ENCODE results near the gene TCEAL6.
"Not testable (repeated sequence)": the region's sequence is repeated elsewhere in the genome, so short reads cannot be mapped to it uniquely, and the experiment has no call there.

The TCEAL6 gene

GRCh38 chrX:102142274-102142673 lies at the start of gene TCEAL6:
Gene TCEAL6, minus strand, starts transcription at chrX:102142481.
- in situ Hi-C loops (cut with HindIII; ENCODE audit: low sequenced_read_pairs), result not testable (repeated sequence)

- in situ Hi-C loops (cut with HindIII; ENCODE audit: low sequenced_read_pairs), result no loop called here
Measured at GRCh38 chrX:102185967-102186720, 43.9 kb upstream of the TCEAL6 start.

DNA sequence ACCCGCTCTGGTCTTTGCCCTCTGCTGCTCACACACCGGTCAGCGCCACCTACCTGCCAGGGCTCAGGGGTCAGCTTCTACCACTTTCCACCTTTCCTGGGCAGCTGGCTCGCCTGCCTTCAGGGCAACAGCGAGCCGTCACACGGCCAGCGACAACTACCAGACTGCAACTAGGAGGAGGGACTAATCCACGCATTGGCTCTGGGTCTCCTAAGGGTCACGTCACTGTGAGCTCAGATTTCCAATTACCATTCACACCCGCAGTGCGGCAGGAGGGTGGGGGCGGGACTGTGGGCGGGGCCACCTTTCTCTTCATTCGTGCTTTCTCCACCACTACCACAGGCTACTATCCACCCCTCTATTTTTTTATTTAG lies 13.5 kb upstream of the TCEAL6 start, which contains the start of gene BEX5:
Gene BEX5 (minus strand): TSS at position 172 of the 374 bp plus-strand sequence. CDS start 1,712 bp downstream, outside the sequence.
- in situ Hi-C loops (cut with HindIII; ENCODE audit: low sequenced_read_pairs), result no loop called here

DNA sequence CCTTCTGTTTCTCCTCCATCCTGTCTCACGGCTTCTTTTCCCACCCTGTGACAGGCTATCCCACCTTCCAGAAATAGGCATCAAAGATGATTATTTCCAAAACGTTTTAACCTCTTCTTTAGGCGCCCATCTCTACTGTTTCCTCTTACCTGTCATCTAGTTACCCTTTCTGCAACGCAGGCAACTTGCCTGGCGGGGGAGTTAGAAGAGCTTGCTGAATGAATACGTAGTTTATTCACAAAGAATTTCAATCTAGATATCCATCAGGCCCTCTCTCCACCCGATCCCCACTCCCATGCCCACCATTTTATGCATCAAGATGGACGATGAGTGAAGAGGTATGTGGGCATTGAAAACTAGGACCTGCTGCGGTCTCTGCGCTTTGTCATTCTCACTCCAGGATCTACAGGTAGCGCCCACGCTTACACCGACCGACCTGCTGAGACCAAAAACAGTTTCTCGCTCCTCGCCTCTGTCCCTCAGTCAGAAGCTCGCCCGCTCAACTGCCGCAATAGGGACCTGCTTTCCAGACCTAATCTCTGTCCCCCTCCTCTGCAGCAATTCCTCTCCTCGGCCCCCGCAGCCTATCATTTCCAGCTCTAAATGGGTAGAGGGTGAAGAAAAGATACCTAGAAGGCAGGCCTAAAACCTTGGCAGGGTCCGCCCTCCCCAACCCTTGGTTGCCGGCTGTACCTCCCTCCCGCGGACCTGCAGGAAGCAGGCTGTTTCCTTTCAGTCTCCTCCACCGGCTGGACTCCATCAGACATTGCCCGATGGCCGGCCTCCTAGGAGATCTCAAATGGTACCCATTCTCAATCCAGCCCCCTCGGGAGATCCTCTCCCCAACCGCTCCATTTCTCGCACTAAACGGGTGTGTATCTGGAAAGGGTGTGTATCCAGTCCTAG lies 12.9 kb upstream of the TCEAL6 start:
- in situ Hi-C loops (cut with HindIII; ENCODE audit: low sequenced_read_pairs), result no loop called here

DNA sequence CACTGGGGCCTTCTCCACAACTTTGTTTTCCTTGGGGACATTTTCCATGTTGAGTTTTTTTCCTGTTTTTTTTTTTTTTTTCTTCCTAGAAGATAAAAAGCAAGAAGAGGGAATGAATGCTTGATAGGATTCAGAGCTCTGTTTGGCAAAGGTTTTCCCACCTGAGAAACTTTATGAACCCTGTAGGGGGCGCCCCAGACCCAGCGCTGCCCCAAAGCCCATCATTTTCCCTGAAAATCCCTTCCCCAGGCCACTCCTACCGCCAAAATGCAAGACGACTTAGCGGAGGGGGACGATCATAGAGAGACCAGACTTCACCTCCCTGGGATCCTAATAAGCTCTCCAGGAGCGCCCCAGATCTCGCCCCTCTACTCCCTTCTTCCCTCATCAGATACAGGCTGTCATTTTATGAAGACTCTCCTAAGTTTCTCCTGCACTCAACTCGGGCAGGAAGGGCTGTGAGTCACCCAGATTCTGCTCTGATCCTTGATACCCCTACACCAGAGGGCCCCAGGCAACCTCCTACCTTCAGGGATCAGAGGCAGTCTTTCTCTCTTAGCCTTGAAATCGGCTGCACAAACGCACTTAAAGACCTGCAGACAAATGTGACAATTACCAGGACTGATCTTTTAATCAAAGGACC lies 12.1 kb upstream of the TCEAL6 start:
- in situ Hi-C loops (cut with HindIII; ENCODE audit: low sequenced_read_pairs), result no loop called here

DNA sequence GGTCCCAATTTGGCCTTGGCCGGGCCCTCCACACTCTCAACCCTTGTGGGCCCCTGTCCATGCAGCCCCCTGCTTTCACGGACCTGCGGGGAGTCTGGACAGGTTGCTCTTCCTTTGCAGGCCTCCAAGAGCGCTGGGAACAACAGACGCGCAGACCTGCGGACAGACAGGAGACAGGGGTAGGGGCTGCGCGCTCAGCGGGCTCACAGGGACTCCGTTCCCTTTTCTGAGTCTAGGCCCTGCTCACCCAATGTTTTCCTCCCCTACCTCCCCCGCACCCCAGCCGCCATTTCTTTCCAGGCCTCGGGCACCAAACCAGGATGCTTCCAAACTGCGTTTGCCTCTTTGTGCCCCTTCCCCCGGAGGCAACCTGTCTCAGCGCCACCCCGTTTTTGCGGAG lies 650 bp downstream of the TCEAL6 start:
- in situ Hi-C loops (cut with HindIII; ENCODE audit: low sequenced_read_pairs), result not testable (repeated sequence)

DNA sequence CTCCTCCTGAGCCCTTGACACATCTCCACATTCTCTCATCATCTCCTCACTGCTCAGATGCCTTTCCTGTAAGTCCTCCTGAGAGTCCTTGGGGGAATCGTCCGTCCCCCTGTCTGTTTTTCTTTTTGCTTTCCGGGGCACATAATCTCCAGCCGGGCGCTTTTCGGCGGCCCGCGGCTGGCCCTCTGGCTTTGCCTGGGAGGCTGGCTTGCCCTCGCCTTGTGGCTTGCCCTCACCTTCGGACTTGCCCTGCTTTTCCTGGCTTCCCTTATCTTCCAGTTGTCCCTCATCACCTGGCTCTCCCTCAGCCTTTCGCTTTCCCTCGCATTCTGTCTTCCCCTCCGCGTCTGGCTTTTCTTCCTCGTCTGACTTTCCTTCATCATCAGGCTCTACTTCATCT lies 1.4 kb downstream of the TCEAL6 start:
- in situ Hi-C loops (cut with HindIII; ENCODE audit: low sequenced_read_pairs), result not testable (repeated sequence)

DNA sequence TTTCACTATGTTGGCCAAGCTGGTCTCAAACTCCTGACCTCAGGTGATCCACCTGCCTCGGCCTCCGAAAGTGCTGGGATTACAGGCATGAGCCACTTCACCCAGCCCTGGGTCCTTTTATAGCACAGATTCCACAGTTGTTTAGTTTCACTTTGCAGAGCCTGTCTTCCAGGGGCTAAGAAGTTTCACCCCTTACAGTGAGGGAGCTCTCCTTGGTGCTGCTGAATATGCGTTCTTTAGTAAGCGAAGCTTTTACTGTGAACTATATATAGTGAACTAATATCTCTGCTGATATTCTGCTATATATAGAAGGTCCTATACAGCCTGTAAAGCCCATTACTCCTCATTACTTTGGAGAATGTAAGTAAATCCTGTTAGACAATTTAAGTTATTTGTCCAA lies 4.2 kb downstream of the TCEAL6 start:
- in situ Hi-C loops (cut with HindIII; ENCODE audit: low sequenced_read_pairs), result no loop called here

DNA sequence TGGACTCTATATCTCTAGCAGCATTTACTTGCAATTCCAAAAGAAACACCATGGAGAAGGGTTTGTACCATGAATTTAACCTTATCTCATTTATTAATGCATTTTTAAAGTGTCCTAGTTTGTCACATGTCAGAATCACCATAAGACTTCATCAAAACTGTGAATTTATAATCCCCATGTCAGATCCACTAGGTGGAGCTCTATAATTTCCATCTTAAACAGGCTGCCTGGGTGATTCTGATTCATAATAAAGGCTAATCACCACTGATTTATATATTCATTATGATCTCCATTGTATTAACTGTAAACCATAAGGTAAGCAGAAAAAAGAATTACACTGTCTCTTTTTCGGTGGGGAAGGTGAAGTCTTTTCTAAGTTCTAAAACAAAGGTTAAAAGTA lies 12.8 kb downstream of the TCEAL6 start:
- in situ Hi-C loops (cut with HindIII; ENCODE audit: low sequenced_read_pairs), result no loop called here

DNA sequence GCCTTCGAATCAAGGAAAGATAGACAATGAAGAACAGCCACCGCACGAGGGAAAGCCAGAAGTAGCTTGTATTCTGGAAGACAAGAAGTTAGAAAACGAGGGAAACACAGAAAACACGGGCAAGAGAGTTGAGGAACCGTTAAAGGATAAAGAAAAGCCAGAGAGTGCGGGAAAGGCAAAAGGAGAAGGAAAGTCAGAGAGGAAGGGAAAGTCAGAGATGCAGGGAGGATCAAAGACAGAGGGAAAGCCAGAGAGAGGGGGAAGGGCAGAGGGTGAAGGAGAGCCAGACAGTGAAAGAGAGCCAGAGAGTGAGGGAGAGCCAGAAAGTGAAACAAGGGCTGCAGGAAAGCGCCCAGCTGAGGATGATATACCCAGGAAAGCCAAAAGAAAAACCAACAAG lies 15.4 kb downstream of the TCEAL6 start:
- in situ Hi-C loops (cut with HindIII; ENCODE audit: low sequenced_read_pairs), result no loop called here

GRCh38 chrX:102126080-102126818 lies 16.0 kb downstream of the TCEAL6 start:
- in situ Hi-C loops (cut with HindIII; ENCODE audit: low sequenced_read_pairs), result not testable (repeated sequence)

- in situ Hi-C loops (cut with HindIII; ENCODE audit: low sequenced_read_pairs), result not testable (repeated sequence)
Measured at GRCh38 chrX:102125436-102125835, 16.8 kb downstream of the TCEAL6 start, which contains the start of gene TCEAL2. Gene TCEAL2, plus strand, starts transcription at chrX:102125679. Its CDS starts 1,152 bp downstream, at chrX:102126831.

DNA sequence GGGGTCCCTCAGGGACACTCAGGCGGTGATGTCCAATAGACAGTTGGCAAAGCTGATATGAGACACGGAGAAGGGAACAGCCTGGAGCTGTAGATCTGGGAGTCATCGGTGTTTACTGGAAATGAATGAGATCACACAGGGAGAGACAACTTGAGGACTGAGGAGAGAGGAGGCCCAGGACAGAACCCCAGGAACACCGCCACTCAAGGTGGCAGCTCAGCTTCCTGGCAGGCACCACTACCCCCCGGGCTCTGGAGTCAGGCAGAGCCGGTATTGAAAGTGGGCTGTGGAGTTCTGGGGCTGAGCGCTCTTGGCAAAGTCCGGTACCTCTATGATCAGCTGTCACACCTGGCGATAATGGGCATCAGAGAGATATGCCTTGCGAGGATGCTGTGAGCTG lies 17.3 kb downstream of the TCEAL6 start:
- in situ Hi-C loops (cut with HindIII; ENCODE audit: low sequenced_read_pairs), result not testable (repeated sequence)

DNA sequence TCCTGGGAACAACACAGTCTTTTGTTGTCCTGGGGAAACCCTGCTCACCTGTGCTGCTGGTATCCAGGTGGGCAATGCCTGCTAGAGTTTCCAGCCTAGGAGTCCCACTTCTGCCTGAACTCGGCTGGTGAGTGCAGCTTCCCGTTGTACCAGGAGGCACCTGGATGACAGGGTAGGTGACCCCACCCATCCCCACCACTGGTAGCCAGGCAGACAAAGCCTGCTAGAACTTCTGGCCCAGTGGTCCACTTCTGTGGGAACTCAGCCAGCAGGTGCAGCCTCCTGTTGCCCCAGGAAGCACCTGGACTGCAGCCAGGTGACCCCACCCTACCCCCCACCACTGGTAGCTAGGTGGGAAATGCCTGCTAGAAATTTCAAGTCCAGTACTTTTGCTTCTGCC lies 26.5 kb downstream of the TCEAL6 start:
- in situ Hi-C loops (cut with HindIII; ENCODE audit: low sequenced_read_pairs), result no loop called here

DNA sequence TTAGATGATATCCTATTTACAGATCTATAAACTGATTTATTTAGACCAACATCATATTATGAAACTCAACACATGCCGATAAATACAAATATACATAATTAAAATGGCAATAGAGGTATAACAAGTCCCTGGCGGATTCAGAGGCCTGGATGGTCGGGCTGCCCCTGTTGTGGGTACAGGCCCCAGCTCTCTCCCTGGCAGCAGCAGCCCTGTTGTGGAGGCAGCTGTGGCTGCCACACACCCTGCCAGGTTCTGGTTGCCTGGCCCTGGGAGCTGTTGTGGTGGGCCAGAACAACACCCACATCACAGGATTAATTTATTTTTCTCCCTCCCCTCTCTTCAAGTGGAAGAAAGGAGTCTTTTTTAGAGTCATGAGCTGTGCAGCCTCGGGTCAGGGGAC lies 28.9 kb downstream of the TCEAL6 start:
- in situ Hi-C loops (cut with HindIII; ENCODE audit: low sequenced_read_pairs), result no loop called here
